Ecto neural progenitor cell (in vitro differentiated cells): ENCODE measurements around the gene PKP4.
"Not testable (repeated sequence)": the region's sequence is repeated elsewhere in the genome, so short reads cannot be mapped to it uniquely, and the experiment has no call there.

ENCODE experiments used
- DNase-seq: peaks from one replicate; pipeline ENCODE4 v3.0.0-alpha.2; 2018; ENCODE audit warnings: low spot score

PKP4 gene, protein sequence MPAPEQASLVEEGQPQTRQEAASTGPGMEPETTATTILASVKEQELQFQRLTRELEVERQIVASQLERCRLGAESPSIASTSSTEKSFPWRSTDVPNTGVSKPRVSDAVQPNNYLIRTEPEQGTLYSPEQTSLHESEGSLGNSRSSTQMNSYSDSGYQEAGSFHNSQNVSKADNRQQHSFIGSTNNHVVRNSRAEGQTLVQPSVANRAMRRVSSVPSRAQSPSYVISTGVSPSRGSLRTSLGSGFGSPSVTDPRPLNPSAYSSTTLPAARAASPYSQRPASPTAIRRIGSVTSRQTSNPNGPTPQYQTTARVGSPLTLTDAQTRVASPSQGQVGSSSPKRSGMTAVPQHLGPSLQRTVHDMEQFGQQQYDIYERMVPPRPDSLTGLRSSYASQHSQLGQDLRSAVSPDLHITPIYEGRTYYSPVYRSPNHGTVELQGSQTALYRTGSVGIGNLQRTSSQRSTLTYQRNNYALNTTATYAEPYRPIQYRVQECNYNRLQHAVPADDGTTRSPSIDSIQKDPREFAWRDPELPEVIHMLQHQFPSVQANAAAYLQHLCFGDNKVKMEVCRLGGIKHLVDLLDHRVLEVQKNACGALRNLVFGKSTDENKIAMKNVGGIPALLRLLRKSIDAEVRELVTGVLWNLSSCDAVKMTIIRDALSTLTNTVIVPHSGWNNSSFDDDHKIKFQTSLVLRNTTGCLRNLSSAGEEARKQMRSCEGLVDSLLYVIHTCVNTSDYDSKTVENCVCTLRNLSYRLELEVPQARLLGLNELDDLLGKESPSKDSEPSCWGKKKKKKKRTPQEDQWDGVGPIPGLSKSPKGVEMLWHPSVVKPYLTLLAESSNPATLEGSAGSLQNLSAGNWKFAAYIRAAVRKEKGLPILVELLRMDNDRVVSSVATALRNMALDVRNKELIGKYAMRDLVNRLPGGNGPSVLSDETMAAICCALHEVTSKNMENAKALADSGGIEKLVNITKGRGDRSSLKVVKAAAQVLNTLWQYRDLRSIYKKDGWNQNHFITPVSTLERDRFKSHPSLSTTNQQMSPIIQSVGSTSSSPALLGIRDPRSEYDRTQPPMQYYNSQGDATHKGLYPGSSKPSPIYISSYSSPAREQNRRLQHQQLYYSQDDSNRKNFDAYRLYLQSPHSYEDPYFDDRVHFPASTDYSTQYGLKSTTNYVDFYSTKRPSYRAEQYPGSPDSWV

GRCh38 chr2:158456309-158457066 lies at the start of gene PKP4, which contains the start of gene CCDC148:
Gene PKP4 (plus strand): TSS chr2:158456952. CDS start chr2:158533185, 76,233 bp downstream.
Gene CCDC148 (minus strand): TSS chr2:158456753. CDS start chr2:158456439, 314 bp downstream.
- DNase-seq: peak; percentile 95

DNA sequence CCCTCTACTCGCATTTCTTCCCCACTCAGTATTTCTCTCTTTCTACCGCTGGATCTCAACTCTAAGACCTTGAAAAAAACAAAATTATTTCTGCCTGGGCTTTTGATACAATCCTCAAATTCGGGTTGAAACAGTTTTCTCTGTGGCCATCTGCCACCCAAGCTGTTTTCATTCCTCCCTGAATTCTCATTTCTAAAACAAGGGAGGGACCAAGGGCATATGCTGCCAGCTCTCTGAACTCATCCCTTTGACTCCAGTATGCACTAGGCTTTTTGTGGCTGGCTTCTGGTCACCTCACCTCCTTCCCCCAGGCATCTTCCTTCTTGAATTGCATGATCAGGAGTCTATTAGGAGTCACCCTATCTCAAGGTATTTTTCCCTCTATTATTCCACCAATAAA lies 49.7 kb upstream of the PKP4 start:
- no peak for DNase-seq

DNA sequence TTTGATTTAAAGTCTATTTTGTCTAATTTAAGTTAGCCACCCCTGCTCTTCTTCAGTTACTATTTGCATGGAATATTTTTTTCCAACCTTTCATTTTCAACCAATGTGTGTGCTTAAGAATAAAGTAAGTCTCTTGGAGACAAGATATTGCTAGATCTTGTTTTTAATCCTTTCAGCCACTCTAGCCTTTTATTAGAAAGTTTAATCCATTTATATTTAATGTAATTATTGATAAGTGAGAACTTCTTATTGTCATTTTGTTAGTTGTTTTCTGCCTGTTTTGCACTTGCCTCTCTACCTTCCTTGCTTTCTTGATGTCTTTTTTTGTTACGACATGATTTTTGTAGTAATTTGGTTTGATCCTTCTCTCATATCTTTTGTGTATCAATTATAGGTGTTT lies 46.6 kb upstream of the PKP4 start:
- no peak for DNase-seq

GRCh38 chr2:158411748-158412147 lies 45.0 kb upstream of the PKP4 start:
- DNase-seq: no peak

GRCh38 chr2:158412206-158412605 lies 44.5 kb upstream of the PKP4 start:
- no peak for DNase-seq

DNA sequence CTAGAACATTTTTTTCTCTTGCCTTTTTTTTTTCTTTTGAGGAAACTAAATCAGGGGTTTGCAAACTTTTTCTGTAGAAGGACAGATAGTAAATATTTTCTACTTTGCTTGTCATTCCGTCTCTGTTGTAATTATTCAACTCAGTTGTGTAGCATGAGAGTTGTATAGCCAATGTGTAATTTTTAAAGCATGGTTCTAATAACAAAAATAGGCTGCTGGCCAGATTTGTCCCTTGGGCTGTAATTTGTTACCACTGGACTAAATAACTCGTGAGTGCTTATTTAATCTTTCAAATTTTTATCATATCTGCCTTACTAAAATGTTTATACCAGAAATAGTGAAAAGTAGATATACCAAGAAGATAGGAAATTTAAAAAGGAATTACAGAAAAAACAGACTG lies 43.2 kb upstream of the PKP4 start:
- no peak for DNase-seq

- no peak for DNase-seq
Observed at GRCh38 chr2:158414538-158414937, 42.2 kb upstream of the PKP4 start.

GRCh38 chr2:158432117-158432516 lies 24.6 kb upstream of the PKP4 start:
- DNase-seq: no peak

- DNase-seq: not testable (repeated sequence)
Observed at GRCh38 chr2:158433716-158434115, 23.0 kb upstream of the PKP4 start.

GRCh38 chr2:158439062-158439461 lies 17.7 kb upstream of the PKP4 start:
- not testable (repeated sequence) for DNase-seq

DNA sequence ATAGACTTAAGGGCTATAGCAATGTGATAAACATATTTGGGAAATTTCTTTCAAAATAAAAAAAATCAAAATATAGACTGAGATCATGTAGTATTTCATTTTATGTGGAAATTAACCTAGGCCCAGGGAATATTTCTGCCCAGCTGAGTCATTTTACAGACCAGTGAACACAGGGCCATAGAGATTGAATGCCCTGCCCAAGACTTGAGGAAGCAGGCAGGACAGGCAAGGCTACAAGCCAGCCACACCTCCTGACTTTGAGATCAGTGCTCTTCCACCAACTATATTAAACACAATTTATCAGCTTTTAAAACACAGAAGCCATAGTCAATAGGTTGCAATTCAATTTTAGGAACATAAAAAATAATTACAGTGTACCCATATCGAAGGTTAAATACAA lies 13.1 kb upstream of the PKP4 start:
- DNase-seq: no peak

DNA sequence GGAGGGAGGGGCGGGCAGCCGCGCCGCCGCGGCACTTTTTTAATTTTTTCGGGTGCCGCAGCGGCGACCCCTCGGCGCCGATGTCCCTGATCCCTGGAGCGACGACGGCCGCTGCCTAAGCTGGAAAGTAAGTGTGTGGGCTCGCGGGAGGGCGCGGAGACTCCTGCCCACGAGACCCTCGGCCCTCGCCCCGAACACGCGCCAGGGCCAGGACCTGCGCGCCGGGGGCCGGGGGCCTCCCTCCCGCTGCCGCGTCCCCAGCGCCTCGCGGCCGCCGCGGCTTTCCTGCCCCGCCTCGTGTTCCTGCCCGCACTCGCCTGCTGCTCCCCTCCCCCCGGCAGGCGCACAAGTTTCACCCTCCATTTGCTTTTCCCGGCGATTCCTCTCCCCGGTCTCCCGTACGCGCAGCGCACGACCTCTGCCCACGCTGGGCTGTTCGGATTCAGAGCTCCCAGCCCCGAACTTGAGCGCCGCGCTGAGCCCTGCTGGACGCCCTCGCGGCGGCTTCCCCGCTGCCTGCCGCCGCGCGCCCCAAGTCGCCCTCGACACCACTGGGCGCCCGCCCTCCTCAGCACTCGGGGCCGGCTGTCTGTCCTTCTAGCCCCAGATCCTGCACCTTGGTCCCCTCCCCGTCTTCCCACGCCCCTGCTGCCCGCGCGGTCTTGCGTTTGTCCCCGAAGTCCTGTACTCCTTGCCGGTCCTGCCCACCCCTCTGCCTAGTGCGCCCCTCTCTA lies 507 bp downstream of the PKP4 start:
- peak; percentile 79 for DNase-seq

GRCh38 chr2:158457826-158458616 lies 1.3 kb downstream of the PKP4 start:
- peak; percentile 92 for DNase-seq

DNA sequence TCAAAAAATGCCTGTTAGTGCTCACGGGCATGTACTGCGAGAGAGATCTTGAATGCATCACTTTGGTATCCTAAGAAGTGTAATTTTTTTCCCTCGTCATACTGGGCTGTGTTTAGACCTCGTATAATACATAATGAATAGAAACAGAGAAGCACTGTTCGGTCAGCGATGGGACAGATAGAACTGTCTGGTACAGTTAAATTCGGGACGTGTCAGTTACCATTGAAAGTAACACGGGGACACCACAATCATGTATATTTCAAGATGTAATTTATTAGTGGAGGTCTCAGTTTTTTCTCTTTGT lies 1.8 kb downstream of the PKP4 start:
- no peak for DNase-seq

- no peak for DNase-seq
Observed at GRCh38 chr2:158459161-158460003, 2.6 kb downstream of the PKP4 start.

GRCh38 chr2:158460632-158461297 lies 4.0 kb downstream of the PKP4 start:
- DNase-seq: no peak

GRCh38 chr2:158463496-158464095 lies 6.8 kb downstream of the PKP4 start:
- no peak for DNase-seq
